Right ventricle myocardium inferior (tissue), 1 donor: ENCODE data around the gene MADD. TPM values are rescaled to one million over a fixed set of nuclear protein-coding genes. Genes with fewer than 3 reads are reported as not detected.

ENCODE experiments used
- total RNA-seq: library from RNA; stranded (reverse); fragmentation: NEBNext Ultra II Directional; extraction: Animal tissue kit (Norgen Biotek cat#: 25700); gene quantifications from one replicate; pipeline ENCODE4 v1.2.1, GENCODE V29; 2021
- donor health status: DM: no; HTN: yes; CAD: no; lungs with severe emphysema.

MADD gene
- total RNA-seq, 1 donor from 2014 or later, result 40.2 TPM

Other genes starting within 250 kb of the MADD start
- 45.8 TPM for gene ARFGAP2, start 93.3 kb upstream of the MADD start, total RNA-seq
- gene PACSIN3, start 83.7 kb upstream of the MADD start, total RNA-seq, result 177 TPM
- gene DDB2, start 55.2 kb upstream of the MADD start, total RNA-seq, result 10.3 TPM
- gene ACP2, start 21.3 kb upstream of the MADD start, total RNA-seq, result 21.2 TPM
- 22.3 TPM for gene NR1H3, start 12.1 kb upstream of the MADD start, total RNA-seq
- 2,397 TPM for gene MYBPC3, start 82.6 kb downstream of the MADD start, total RNA-seq
- 14.6 TPM for gene SPI1, start 108.4 kb downstream of the MADD start, total RNA-seq
- 35.0 TPM for gene SLC39A13, start 138.5 kb downstream of the MADD start, total RNA-seq
- gene PSMC3, start 156.3 kb downstream of the MADD start, total RNA-seq, result 160 TPM
- gene RAPSN, start 179.0 kb downstream of the MADD start, total RNA-seq, result 7.0 TPM